ENCODE results near the gene TRIM52. TPM values are rescaled to one million over a fixed set of nuclear protein-coding genes. Genes with fewer than 3 reads are reported as not detected.

Gene TRIM52
- total RNA-seq, 1 experiment from 2014 or later, result 7.6 TPM

GRCh38 chr5:181205761-181206649 is 54.9 kb downstream of the TRIM52 start:
- RAD21 ChIA-PET (ENCODE audit: low non-redundant PET in 1 of 2, low total read pairs in 2 of 2, uncharacterized antibody in 2 of 2, unreplicated experiment in 2 of 2), result interaction anchor here in 1 of 2 experiments (0.7 to 1.2 kb wide), 2 partner anchors 9 to 29 kb away, joined by 3 to 6 read pairs; no protein-coding TSS in a partner anchor
- POLR2A ChIA-PET, result interaction anchor here (0.8 to 4.3 kb wide), 7 partner anchors 9 to 18 kb away, joined by 3 to 41 read pairs (median 10); partner anchors contain the start of gene TRIM41
- Histone ChIP-seq H2AFZ (ENCODE audit: low read depth, low read length, poor library complexity, severe bottlenecking) (no peak overlapping the region), H3K27me3 (ENCODE audit: insufficient read depth, low read length) (no peaks in the 10 kb centered on the region), H3K9me2 (ENCODE audit: insufficient read depth) (no peaks in the 10 kb centered on the region), H3K4me3 (replicated peaks in 1 of 2; ENCODE audit: low read depth in 1 of 2, low read length in 2 of 2) (peak overlapping the region; percentile 70 to 73), H3K36me3 (ENCODE audit: control insufficient read depth in 1 of 2, insufficient read depth in 2 of 2, low read length in 2 of 2) (no peaks in the 10 kb centered on the region), H3K9ac (ENCODE audit: low read length) (peak overlapping the region; percentile 78), H3K27ac (ENCODE audit: low read depth, low read length) (peak overlapping the region; percentile 93), H3K9me3 (ENCODE audit: control insufficient read depth in 1 of 2, insufficient read depth in 1 of 2, low read depth in 1 of 2, low read length in 2 of 2) (no peaks in the 10 kb centered on the region), H3K79me2 (ENCODE audit: insufficient read depth, low read length) (no peaks in the 10 kb centered on the region; the same call in 1 of the 2 replicates), H4K20me1 (ENCODE audit: insufficient read depth) (no peaks in the 10 kb centered on the region), H3K4me1 (ENCODE audit: control insufficient read depth in 1 of 2, insufficient read depth in 2 of 2, low read length in 2 of 2) (peaks cover 25 to 57% of the 10 kb centered on the region in 2 experiments), H3K4me2 (ENCODE audit: low read length) (peak overlapping the region; percentile 94)
- ATAC-seq (no peak), DNase-seq (ENCODE audit: low read depth, low spot score) (no peak)
- BruUV-seq (replicated peaks), result no TSS peak
- intact Hi-C loops (cut with micrococcal nuclease), result loop anchor here (1.0 to 2.0 kb wide), 2 partner anchors 15 to 17 kb away; partner anchors contain the start of gene TRIM41
- CTCF ChIA-PET, result interaction anchor here (0.9 to 2.1 kb wide), 3 partner anchors 14 to 38 kb away, joined by 3 to 9 read pairs (median 9); no protein-coding TSS in a partner anchor
- TF ChIP-seq REST (IDR thresholded peaks at IDR 0.05; ENCODE audit: low read depth), result no peak
- TF ChIP-seq RAD21 (IDR thresholded peaks at IDR 0.05; ENCODE audit: low read depth), result no peak
- TF ChIP-seq ELF1 (IDR thresholded peaks at IDR 0.05; ENCODE audit: borderline replicate concordance, low read depth), result no peak
- no peak for TF ChIP-seq ATF3 (IDR thresholded peaks at IDR 0.05)
- TF ChIP-seq EGR1 (IDR thresholded peaks at IDR 0.05; ENCODE audit: low read depth), result no peak
- no peak for TF ChIP-seq ZNF274 (IDR thresholded peaks at IDR 0.05; ENCODE audit: low read depth, low read length)
- TF ChIP-seq FOSL1 (IDR thresholded peaks at IDR 0.05; ENCODE audit: low read depth), result no peak
- TF ChIP-seq ZBTB33 (IDR thresholded peaks at IDR 0.05; ENCODE audit: extremely low read depth, insufficient replicate concordance, low read length), result no peak
- no peak for TF ChIP-seq SRF (IDR thresholded peaks at IDR 0.05; ENCODE audit: low read depth)
- no peak for TF ChIP-seq YY1 (IDR thresholded peaks at IDR 0.05; ENCODE audit: extremely low read depth, insufficient replicate concordance, low read depth, low read length)
- no peak for TF ChIP-seq ZFX (IDR thresholded peaks at IDR 0.05)
- TF ChIP-seq POLR2A (IDR thresholded peaks at IDR 0.05; ENCODE audit: borderline replicate concordance, extremely low read depth, insufficient read depth, insufficient read length), result no peak
- TF ChIP-seq SP1 (IDR thresholded peaks at IDR 0.05; ENCODE audit: low read depth), result no peak
- TF ChIP-seq CBX3 (IDR thresholded peaks at IDR 0.05; ENCODE audit: low read depth), result no peak
- no peak for TF ChIP-seq CTCF (IDR thresholded peaks at IDR 0.05 in 2 of 3, conservative IDR thresholded peaks at IDR 0.05 in 1 of 3; ENCODE audit: borderline replicate concordance in 1 of 3, insufficient read depth in 1 of 3, low read depth in 2 of 3, low read length in 2 of 3)
- no peak for TF ChIP-seq EZH2phosphoT487 (IDR thresholded peaks at IDR 0.05; ENCODE audit: borderline replicate concordance)
- no peak for TF ChIP-seq MAX (IDR thresholded peaks at IDR 0.05)
